ENCODE measurements around the gene NAA10. TPM values are rescaled to one million over a fixed set of nuclear protein-coding genes. Genes with fewer than 3 reads are reported as not detected.

NAA10 gene
- total and polyA plus RNA-seq, 4 donors, result 33.1 to 146 (median 104) TPM

DNA sequence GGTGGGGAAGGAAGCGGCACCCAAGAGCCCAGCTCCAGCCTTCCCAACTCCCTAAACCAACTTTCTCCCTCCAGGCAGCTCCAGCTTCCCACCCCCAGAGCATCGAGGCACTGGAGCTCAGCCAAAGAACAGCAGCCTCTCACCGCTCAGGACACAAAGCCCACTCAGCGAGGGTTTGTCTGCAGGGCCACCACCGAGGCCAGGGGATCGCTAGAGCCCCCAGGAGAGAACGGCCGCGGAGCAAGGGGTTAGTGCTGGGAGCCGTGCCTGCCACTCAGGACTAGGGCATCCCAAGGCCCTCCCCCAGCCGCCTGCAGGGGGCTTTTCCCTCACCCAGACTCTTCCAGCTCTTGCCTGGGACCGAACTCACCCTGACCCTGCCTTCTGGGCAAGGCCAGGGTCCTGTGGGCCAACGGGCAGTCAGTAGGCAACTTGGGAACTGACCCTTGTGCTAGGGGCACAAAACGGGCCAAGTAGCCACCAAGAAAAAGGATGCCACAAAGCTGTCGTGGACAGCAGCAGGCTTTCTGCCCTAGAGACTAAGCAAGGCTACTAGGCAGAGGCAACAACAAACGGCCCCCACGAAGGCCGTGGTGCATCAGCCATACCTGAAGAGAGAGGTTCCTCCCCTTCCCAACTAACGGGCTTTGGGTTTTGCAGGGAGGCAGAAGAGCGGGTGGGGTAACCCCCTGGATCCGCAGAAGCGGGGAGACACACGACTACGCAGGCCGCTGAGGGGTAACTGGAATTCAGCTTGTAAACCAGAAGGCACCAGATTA, 34.5 kb upstream of the NAA10 start:
- WGBS, 2 donors, result 16 to 54% methylated on average over 24 to 25 of the region's 25 CpGs
- TF ChIP-seq, protein P1, sequence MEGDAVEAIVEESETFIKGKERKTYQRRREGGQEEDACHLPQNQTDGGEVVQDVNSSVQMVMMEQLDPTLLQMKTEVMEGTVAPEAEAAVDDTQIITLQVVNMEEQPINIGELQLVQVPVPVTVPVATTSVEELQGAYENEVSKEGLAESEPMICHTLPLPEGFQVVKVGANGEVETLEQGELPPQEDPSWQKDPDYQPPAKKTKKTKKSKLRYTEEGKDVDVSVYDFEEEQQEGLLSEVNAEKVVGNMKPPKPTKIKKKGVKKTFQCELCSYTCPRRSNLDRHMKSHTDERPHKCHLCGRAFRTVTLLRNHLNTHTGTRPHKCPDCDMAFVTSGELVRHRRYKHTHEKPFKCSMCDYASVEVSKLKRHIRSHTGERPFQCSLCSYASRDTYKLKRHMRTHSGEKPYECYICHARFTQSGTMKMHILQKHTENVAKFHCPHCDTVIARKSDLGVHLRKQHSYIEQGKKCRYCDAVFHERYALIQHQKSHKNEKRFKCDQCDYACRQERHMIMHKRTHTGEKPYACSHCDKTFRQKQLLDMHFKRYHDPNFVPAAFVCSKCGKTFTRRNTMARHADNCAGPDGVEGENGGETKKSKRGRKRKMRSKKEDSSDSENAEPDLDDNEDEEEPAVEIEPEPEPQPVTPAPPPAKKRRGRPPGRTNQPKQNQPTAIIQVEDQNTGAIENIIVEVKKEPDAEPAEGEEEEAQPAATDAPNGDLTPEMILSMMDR (IDR thresholded peaks at IDR 0.05; ENCODE audit: control extremely low read depth, extremely low read depth), result no peak
- Histone ChIP-seq H3K9ac (ENCODE audit: insufficient read depth in 1 of 2, low read length in 2 of 2) (peak overlapping the region in 1 of 2 donors; percentile 49), H3K27me3 (ENCODE audit: control insufficient read depth in 3 of 3, insufficient read depth in 3 of 3, low read length in 2 of 3) (no peaks in the 10 kb centered on the region), H3K27ac (ENCODE audit: low read depth in 1 of 2, low read length in 1 of 2) (peak overlapping the region; percentile 38 to 49), H3K36me3 (ENCODE audit: control insufficient read depth in 4 of 4, insufficient read depth in 4 of 4, low read length in 4 of 4) (peaks cover 0 to 6% (median under 1%) of the 10 kb centered on the region in 4 donors), H3K9me3 (ENCODE audit: control insufficient read depth in 4 of 4, insufficient read depth in 3 of 4, low read length in 3 of 4) (peaks cover 0 to 3% (median 0%) of the 10 kb centered on the region in 4 donors), H3K4me3 (peak overlapping the region; percentile 8), H3K4me1 (ENCODE audit: control insufficient read depth in 5 of 5, insufficient read depth in 5 of 5, low read length in 5 of 5) (peaks cover 0 to 42% (median 10%) of the 10 kb centered on the region in 5 donors)
- no peak for DNase-seq
- ATAC-seq (ENCODE audit: insufficient read depth, low FRiP score), result no peak

DNA sequence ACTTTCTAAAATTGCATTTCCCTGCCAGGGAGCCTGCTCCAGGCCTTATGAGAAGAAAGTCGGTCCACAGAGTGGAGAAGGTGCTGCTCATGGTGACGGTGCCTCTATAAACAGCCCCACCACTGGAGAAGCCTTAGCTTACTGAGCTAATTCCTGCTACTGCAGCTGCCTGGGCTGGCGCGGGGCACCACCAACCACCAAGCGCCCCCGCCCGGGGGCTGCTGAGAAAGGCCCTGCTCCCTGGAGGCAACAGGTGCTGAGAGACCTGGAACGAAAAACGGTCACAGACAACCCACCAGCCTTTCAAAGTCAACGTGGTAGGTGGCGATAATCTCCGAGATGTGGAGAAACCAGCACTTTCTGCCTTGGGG, 33.9 kb upstream of the NAA10 start:
- TF ChIP-seq, protein P1 (IDR thresholded peaks at IDR 0.05; ENCODE audit: control extremely low read depth, extremely low read depth), result no peak
- Histone ChIP-seq H3K9me3 (ENCODE audit: control insufficient read depth in 4 of 4, insufficient read depth in 3 of 4, low read length in 3 of 4) (no peaks in the 10 kb centered on the region), H3K9ac (ENCODE audit: insufficient read depth in 1 of 2, low read length in 2 of 2) (no peak overlapping the region), H3K27me3 (ENCODE audit: control insufficient read depth in 3 of 3, insufficient read depth in 3 of 3, low read length in 2 of 3) (no peaks in the 10 kb centered on the region), H3K27ac (ENCODE audit: low read depth in 1 of 2, low read length in 1 of 2) (peak overlapping the region in 1 of 2 donors; percentile 49), H3K4me1 (ENCODE audit: control insufficient read depth in 5 of 5, insufficient read depth in 5 of 5, low read length in 5 of 5) (peaks cover 0 to 37% (median 10%) of the 10 kb centered on the region in 5 donors), H3K4me3 (no peak overlapping the region), H3K36me3 (ENCODE audit: control insufficient read depth in 4 of 4, insufficient read depth in 4 of 4, low read length in 4 of 4) (peaks cover 0 to 10% (median under 1%) of the 10 kb centered on the region in 4 donors)
- ATAC-seq (ENCODE audit: insufficient read depth, low FRiP score), result no peak
- DNase-seq, result no peak
- 17 to 60% methylated on average over 11 to 12 of the region's 12 CpGs for WGBS, 2 donors

DNA sequence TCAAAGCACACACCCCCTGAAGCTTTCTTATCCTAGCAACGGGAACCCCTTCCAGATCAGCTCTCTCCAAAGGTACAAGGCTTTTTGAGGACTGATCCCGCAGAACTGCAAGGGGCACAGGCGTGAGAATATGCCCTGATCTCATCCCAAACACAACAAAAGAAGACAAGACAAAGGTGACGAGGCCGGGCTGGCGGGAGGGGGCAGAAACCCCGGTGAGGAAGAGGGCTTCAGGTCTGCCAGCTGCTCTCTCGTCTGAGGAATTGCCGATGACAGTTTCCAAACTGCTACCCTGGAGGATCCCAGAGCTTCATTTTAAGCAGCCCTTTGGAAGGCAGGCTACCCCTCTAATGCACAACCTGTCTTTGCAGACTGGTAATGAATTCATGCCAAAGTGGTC, 33.4 kb upstream of the NAA10 start:
- Histone ChIP-seq H3K4me3 (no peak overlapping the region), H3K27me3 (ENCODE audit: control insufficient read depth in 3 of 3, insufficient read depth in 3 of 3, low read length in 2 of 3) (no peaks in the 10 kb centered on the region), H3K4me1 (ENCODE audit: control insufficient read depth in 5 of 5, insufficient read depth in 5 of 5, low read length in 5 of 5) (peaks cover 0 to 32% (median 10%) of the 10 kb centered on the region in 5 donors), H3K27ac (ENCODE audit: low read depth in 1 of 2, low read length in 1 of 2) (no peak overlapping the region), H3K9me3 (ENCODE audit: control insufficient read depth in 4 of 4, insufficient read depth in 3 of 4, low read length in 3 of 4) (peaks cover 0 to 2% (median 0%) of the 10 kb centered on the region in 4 donors), H3K36me3 (ENCODE audit: control insufficient read depth in 4 of 4, insufficient read depth in 4 of 4, low read length in 4 of 4) (peaks cover 0 to 13% (median 3%) of the 10 kb centered on the region in 4 donors), H3K9ac (ENCODE audit: insufficient read depth in 1 of 2, low read length in 2 of 2) (no peak overlapping the region)
- TF ChIP-seq, protein P1 (IDR thresholded peaks at IDR 0.05; ENCODE audit: control extremely low read depth, extremely low read depth), result no peak
- DNase-seq (no peak), ATAC-seq (ENCODE audit: insufficient read depth, low FRiP score) (no peak)
- WGBS, 2 donors, result 39 to 60% methylated on average over 9 of the region's 9 CpGs

All from lung (tissue), 12 donors.